C4-2B (cell line): Measurements from ENCODE around the gene RGS19.
A peak's percentile ranks its signal among the peaks of the same experiment; 100 is the strongest.

Source experiments
- H3K27ac ChIP-seq: fragments of 450-650 bp; 2 replicates; pipeline ENCODE4 v1.5.1; 2017
- CTCF ChIP-seq: fragments of 450-650 bp; conservative IDR thresholded peaks from 2 replicates; pipeline ENCODE4 v1.5.1; 2017; ENCODE audit warnings: mild to moderate bottlenecking
- ZFX ChIP-seq: fragments of 450-650 bp; IDR thresholded peaks from 2 replicates; pipeline ENCODE4 v1.6.1; 2017

The RGS19 gene

DNA sequence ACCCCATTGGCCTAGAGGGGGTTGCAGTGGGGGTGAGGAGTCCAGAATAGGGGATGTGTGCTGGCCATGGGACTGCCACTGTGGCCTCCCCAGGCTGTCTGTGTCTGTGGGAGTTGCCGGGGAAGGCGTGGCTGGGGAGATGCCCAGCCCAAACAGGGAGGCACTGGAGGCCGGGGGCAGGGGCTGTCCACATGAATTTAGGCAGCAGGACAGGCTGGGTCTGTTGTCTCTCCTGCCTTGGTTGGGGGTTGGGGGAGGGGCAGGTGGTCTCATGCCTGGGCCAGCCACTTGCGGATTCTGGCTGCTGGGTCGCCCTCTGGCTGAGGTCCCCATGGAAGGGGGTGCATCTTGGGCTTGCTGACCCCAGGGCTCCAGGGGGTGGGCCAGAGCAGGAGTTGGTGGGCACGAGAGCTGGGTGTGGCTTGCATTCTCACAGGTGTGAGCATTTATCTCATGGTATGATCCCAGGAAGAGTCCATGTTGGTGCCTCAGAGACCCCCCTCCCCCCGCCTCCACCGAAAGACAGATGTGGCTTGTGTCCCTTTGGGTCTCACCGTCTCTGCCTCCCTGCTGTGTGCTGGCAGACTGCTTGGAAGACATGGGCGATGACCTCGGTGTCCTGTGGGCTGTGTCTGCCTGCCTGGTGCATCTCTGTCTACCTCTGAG lies 33.8 kb downstream of the RGS19 start:
- peak overlapping the region; percentile 31 for H3K27ac ChIP-seq
- TF ChIP-seq ZFX: no peak
- TF ChIP-seq CTCF: no peak

DNA sequence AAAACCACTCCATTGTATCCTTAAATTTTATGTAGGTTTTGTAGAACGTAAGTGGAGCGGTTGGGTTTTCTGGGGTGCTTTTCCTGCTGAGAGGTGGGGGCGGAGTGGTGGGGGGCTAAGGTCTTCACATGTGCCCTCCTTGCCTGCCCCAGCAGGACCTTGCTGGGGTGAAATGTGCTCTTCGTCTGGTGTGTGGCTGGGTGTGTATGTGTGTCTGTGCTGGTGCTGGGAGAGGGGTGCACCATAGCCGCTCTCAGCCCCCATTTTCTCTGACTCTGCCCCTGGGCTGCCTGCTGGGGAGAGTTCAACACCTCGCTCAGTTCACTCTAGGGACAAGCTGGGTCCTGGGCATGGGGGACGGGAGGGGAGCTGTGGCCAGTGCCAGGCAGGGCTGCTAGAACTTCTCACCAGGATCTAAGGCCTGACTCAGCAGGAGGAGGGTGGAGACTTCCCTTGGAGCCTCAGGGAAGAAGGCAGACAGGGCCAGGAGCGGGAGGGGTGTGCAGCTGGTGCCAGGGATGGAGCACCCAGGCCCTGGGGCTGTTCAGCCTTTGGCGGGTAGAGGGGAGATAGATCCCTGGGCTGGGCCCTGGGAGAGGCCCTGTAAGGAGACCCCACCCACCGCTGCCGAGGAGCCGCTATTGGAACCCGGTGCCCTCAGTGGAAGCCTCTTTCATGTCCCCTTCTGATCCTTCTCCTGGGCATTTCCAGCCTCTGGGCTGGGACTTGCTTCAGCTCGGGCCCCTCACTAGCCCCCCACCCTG lies 34.7 kb downstream of the RGS19 start:
- TF ChIP-seq CTCF (no peak), ZFX (no peak)

GRCh38 chr20:64043768-64044167 lies 35.5 kb downstream of the RGS19 start:
- no peak for TF ChIP-seq ZFX
- TF ChIP-seq CTCF: no peak
- H3K27ac ChIP-seq: no peak overlapping the region

More for the DNA sequence above, 34.7 kb downstream of the RGS19 start:
- peak overlapping the region; percentile 31 for H3K27ac ChIP-seq

GRCh38 chr20:64042054-64042781 lies 37.1 kb downstream of the RGS19 start:
- TF ChIP-seq ZFX (no peak), CTCF (no peak)
- H3K27ac ChIP-seq: no peak overlapping the region

- TF ChIP-seq ZFX (no peak), CTCF (no peak)
- H3K27ac ChIP-seq: no peak overlapping the region
These were observed 37.6 kb downstream of the RGS19 start for GRCh38 chr20:64041781-64042053.

DNA sequence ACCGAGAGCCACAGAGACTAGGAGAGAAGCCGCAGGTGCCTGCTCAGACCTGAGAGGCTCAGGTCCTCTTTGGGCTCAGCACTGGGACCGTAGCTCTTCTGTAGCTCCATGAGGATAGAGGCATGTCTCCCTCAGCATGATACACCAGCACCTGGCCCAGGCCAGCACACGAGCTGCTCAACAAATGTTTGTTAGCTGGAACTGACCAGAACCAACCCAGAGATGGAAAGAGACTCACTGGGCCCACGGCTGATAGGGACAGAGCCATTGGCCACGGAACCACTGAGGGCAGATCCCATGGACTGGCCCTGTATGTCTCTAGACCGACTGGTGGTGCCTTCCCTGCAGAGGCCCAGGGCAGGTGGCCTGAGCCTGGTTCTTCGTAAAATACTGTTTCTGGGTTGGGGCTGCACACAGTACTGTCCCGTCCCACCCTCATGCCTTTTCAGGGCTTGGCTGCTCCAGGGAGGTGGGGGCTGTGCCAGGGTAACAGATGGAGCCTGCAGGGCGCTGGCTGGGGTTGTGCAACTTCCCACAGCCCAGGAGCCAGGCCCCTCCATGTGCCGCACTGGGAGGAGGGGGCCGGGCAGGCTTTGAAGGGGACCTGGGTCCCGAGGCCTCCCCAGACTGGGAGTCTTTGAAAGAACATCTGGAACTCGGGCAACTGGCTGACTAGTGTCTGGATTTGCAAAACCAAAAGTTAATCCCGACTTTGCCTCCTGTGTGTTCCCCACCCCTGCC lies 38.1 kb downstream of the RGS19 start:
- H3K27ac ChIP-seq: no peak overlapping the region
- TF ChIP-seq CTCF (no peak), ZFX (no peak)
